GM21528 (cell line): ENCODE results near the gene CACNA1C.

Experiments used
- ATAC-seq: cut with Tn5 transposase; IDR thresholded peaks from one replicate; pipeline ENCODE4 v1.9.1; 2021; ENCODE audit warnings: mild to moderate bottlenecking, moderate library complexity; ENCODE audit not compliant: unreplicated experiment, low FRiP score

Gene CACNA1C

GRCh38 chr12:2288875-2289274 is 236.1 kb downstream of the CACNA1C start:
- no peak for ATAC-seq

- no peak for ATAC-seq
Observed at GRCh38 chr12:2289525-2289924, 236.7 kb downstream of the CACNA1C start.

- ATAC-seq: no peak
Observed at GRCh38 chr12:2290091-2290490, 237.3 kb downstream of the CACNA1C start.

- no peak for ATAC-seq
Observed at GRCh38 chr12:2290516-2291065, 237.8 kb downstream of the CACNA1C start.

GRCh38 chr12:2291182-2291832 is 238.5 kb downstream of the CACNA1C start:
- no peak for ATAC-seq

- no peak for ATAC-seq
Observed at GRCh38 chr12:2291947-2292346, 239.2 kb downstream of the CACNA1C start.

- no peak for ATAC-seq
Observed at GRCh38 chr12:2292560-2292959, 239.8 kb downstream of the CACNA1C start.

GRCh38 chr12:2294651-2295475 is 242.1 kb downstream of the CACNA1C start:
- no peak for ATAC-seq

GRCh38 chr12:2295941-2296461 is 243.2 kb downstream of the CACNA1C start:
- no peak for ATAC-seq

GRCh38 chr12:2297004-2297403 is 244.2 kb downstream of the CACNA1C start:
- ATAC-seq: no peak

- no peak for ATAC-seq
Observed at GRCh38 chr12:2297658-2298057, 244.9 kb downstream of the CACNA1C start.

GRCh38 chr12:2298556-2299200 is 245.9 kb downstream of the CACNA1C start:
- no peak for ATAC-seq

GRCh38 chr12:2299206-2299605 is 246.4 kb downstream of the CACNA1C start:
- ATAC-seq: no peak

GRCh38 chr12:2300168-2300567 is 247.4 kb downstream of the CACNA1C start:
- no peak for ATAC-seq

GRCh38 chr12:2300886-2301285 is 248.1 kb downstream of the CACNA1C start:
- no peak for ATAC-seq

GRCh38 chr12:2301531-2302461 is 249.0 kb downstream of the CACNA1C start:
- no peak for ATAC-seq

GRCh38 chr12:2302711-2303580 is 250.2 kb downstream of the CACNA1C start:
- ATAC-seq: no peak

- ATAC-seq: no peak
Observed at GRCh38 chr12:2304223-2304622, 251.4 kb downstream of the CACNA1C start.

- no peak for ATAC-seq
Observed at GRCh38 chr12:2306012-2306411, 253.2 kb downstream of the CACNA1C start.
